Islet of Langerhans (tissue), 1 donor: ENCODE data around the gene IZUMO2.
A peak's percentile ranks its signal among the peaks of the same experiment; 100 is the strongest.
"Not testable (repeated sequence)": the region's sequence is repeated elsewhere in the genome, so short reads cannot be mapped to it uniquely, and the experiment has no call there.

Source experiments
- FAIRE-seq: peaks from one replicate; lab custom pipeline; 2011; peaks lifted over from hg19 to GRCh38; lab: Jason Lieb, UNC

The IZUMO2 gene

GRCh38 chr19:50184196-50184595, 21.1 kb upstream of the IZUMO2 start:
- FAIRE-seq, result peak; percentile 97

GRCh38 chr19:50181121-50181520, 18.0 kb upstream of the IZUMO2 start:
- peak; percentile 98 for FAIRE-seq

GRCh38 chr19:50178859-50179537, 15.9 kb upstream of the IZUMO2 start:
- peak; percentile 24 for FAIRE-seq

- no peak for FAIRE-seq
These were observed 15.2 kb upstream of the IZUMO2 start for GRCh38 chr19:50178320-50178719.

- no peak for FAIRE-seq
These were observed 13.7 kb upstream of the IZUMO2 start for GRCh38 chr19:50176775-50177174.

GRCh38 chr19:50175924-50176323, 12.8 kb upstream of the IZUMO2 start:
- FAIRE-seq, result no peak

- FAIRE-seq, result no peak
These were observed 11.2 kb upstream of the IZUMO2 start for GRCh38 chr19:50174100-50174793.

- no peak for FAIRE-seq
These were observed 10.0 kb upstream of the IZUMO2 start for GRCh38 chr19:50173127-50173526.

- no peak for FAIRE-seq
These were observed 9.6 kb upstream of the IZUMO2 start for GRCh38 chr19:50172726-50173125.

GRCh38 chr19:50171752-50172151, 8.7 kb upstream of the IZUMO2 start:
- no peak for FAIRE-seq

GRCh38 chr19:50167314-50167721, 4.2 kb upstream of the IZUMO2 start:
- peak; percentile 89 for FAIRE-seq

GRCh38 chr19:50159078-50159477, 4.0 kb downstream of the IZUMO2 start:
- FAIRE-seq, result no peak

GRCh38 chr19:50158577-50158976, 4.5 kb downstream of the IZUMO2 start:
- no peak for FAIRE-seq

- FAIRE-seq, result no peak
These were observed 7.5 kb downstream of the IZUMO2 start for GRCh38 chr19:50155520-50156109.

GRCh38 chr19:50154529-50154928, 8.6 kb downstream of the IZUMO2 start:
- FAIRE-seq, result no peak

GRCh38 chr19:50152578-50152977, 10.5 kb downstream of the IZUMO2 start:
- FAIRE-seq, result no peak

- no peak for FAIRE-seq
These were observed 14.6 kb downstream of the IZUMO2 start for GRCh38 chr19:50148528-50148927.

GRCh38 chr19:50147462-50148423, 15.3 kb downstream of the IZUMO2 start:
- FAIRE-seq, result no peak

- not testable (repeated sequence) for FAIRE-seq
These were observed 21.2 kb downstream of the IZUMO2 start for GRCh38 chr19:50141921-50142320.

GRCh38 chr19:50140118-50140845, 22.8 kb downstream of the IZUMO2 start:
- not testable (repeated sequence) for FAIRE-seq

GRCh38 chr19:50136603-50137365, 26.3 kb downstream of the IZUMO2 start:
- FAIRE-seq, result not testable (repeated sequence)
